ENCODE data around the gene SNRPD3. TPM values are rescaled to one million over a fixed set of nuclear protein-coding genes. Genes with fewer than 3 reads are reported as not detected.
"Not testable (repeated sequence)": the region's sequence is repeated elsewhere in the genome, so short reads cannot be mapped to it uniquely, and the experiment has no call there.

The SNRPD3 gene
- polyA plus RNA-seq, 3 donors, result 180 to 218 (median 203) TPM

- DNase-seq, result not testable (repeated sequence)
Observed at GRCh38 chr22:24603770-24604629, 48.2 kb downstream of the SNRPD3 start.

DNA sequence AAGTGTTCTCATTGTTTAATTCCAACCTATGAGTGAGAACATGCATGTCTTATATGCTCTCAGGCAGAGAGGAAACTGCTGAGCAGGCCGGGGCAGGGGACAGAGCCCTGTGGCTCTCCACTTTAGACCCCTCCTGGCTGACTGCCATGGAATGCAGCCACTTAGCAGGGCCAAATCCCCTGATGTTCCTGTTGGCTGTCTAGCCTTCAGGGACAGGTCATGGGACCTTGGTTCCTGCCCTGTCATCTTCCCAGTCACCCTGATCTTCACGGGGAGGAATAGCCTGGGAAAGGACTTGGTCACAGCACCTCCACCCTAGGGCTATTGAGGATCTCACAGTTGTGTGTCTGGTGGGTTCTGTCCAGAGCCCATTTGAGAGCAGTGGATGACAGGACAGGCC is 50.5 kb downstream of the SNRPD3 start:
- DNase-seq, result not testable (repeated sequence)

- DNase-seq, result not testable (repeated sequence)
Observed at GRCh38 chr22:24607429-24607983, 51.7 kb downstream of the SNRPD3 start.

DNA sequence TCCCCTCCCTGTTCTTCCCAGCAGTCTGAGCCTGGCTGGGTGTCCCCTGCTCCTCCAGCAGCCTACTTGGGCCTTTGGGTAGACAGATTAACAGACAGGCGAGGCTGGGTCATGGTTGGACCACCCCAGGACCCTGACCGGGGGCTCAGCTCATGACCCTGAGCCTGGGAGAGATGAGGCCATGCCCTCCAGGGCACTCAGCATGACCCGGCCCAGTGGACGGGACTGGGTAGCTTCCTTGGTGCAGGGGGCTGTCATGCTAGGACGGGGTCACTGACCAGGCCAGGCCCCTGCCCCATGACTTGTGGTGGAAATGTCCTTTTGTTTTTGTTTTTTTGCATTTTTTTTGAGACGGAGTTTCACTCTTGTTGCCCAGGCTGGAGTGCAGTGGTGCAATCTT is 52.5 kb downstream of the SNRPD3 start:
- DNase-seq, result not testable (repeated sequence)

DNA sequence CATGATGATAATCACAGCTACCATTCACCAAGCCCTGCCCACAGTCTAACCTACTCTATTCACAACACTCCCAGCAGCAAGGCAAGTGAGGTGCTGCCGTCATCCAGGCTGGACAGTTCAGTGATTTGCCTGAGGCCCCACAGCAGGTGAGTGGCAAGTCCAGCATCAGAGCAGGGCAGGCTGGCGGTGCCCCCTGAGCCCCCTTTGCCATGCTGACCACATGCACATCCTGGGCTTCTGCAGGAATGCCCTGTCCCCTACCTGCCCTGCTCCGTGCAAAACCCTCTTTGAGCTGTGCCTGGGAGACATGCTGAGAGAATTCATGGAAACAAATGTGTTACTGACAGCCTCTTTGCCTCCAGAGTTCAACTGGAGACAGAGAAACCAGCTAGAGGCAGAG is 54.1 kb downstream of the SNRPD3 start:
- DNase-seq, result not testable (repeated sequence)

DNA sequence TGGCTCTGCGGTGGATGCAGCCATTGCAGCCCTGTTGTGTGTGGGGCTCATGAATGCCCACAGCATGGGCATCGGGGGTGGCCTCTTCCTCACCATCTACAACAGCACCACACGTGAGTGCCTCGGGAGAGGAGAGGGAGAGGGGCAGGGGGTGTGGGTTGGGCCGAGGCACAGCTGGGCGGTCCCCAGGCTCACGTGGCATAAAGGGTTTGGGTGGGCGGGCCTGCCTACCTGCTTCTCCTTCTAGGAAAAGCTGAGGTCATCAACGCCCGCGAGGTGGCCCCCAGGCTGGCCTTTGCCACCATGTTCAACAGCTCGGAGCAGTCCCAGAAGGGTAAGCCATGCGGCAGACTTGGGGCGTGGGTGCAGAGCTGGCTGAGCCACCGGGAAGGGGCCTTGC is 59.0 kb downstream of the SNRPD3 start:
- not testable (repeated sequence) for DNase-seq

GRCh38 chr22:24621244-24621643 is 65.4 kb downstream of the SNRPD3 start:
- DNase-seq, result not testable (repeated sequence)

- DNase-seq, result not testable (repeated sequence)
Observed at GRCh38 chr22:24622596-24622995, 66.8 kb downstream of the SNRPD3 start.

Other genes starting within 250 kb of the SNRPD3 start
- 10 to 100 TPM in 1 of 3 donors, 1 to 10 TPM in 2; 8.8 to 10.3 (median 8.8) TPM for gene ADORA2A, start 128.4 kb upstream of the SNRPD3 start, polyA plus RNA-seq (ENCODE audit: insufficient read length in 3 of 3)
- 1 to 10 TPM in 1 of 3 donors, under 1 TPM in 2; 0.58 to 1.1 (median 0.84) TPM for gene UPB1, start 60.7 kb upstream of the SNRPD3 start, polyA plus RNA-seq (ENCODE audit: insufficient read length in 3 of 3)
- 10 to 100 TPM; 89.2 to 95.4 (median 91.4) TPM for gene GUCD1, start 861 bp upstream of the SNRPD3 start, polyA plus RNA-seq (ENCODE audit: insufficient read length in 3 of 3)
- 10 to 100 TPM; 33.6 to 45.7 (median 42.2) TPM for gene LRRC75B, start 37.1 kb downstream of the SNRPD3 start, polyA plus RNA-seq (ENCODE audit: insufficient read length in 3 of 3)
- 10 to 100 TPM; 47.9 to 89.3 (median 80.4) TPM for gene GGT1, start 47.2 kb downstream of the SNRPD3 start, polyA plus RNA-seq (ENCODE audit: insufficient read length in 3 of 3)
- gene PIWIL3, start 218.7 kb downstream of the SNRPD3 start, polyA plus RNA-seq (ENCODE audit: insufficient read length in 3 of 3), result under 1 TPM in 1 of 3 donors, not detected in 2; 0.05 TPM

All from renal pelvis (tissue), 4 donors.